ENCODE measurements around the gene FAM170A.

GRCh38 chr5:119613937-119614336 is 15.4 kb upstream of the FAM170A start:
- TF ChIP-seq, protein P1, sequence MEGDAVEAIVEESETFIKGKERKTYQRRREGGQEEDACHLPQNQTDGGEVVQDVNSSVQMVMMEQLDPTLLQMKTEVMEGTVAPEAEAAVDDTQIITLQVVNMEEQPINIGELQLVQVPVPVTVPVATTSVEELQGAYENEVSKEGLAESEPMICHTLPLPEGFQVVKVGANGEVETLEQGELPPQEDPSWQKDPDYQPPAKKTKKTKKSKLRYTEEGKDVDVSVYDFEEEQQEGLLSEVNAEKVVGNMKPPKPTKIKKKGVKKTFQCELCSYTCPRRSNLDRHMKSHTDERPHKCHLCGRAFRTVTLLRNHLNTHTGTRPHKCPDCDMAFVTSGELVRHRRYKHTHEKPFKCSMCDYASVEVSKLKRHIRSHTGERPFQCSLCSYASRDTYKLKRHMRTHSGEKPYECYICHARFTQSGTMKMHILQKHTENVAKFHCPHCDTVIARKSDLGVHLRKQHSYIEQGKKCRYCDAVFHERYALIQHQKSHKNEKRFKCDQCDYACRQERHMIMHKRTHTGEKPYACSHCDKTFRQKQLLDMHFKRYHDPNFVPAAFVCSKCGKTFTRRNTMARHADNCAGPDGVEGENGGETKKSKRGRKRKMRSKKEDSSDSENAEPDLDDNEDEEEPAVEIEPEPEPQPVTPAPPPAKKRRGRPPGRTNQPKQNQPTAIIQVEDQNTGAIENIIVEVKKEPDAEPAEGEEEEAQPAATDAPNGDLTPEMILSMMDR (IDR thresholded peaks at IDR 0.05 in 4 of 5, conservative IDR thresholded peaks at IDR 0.05 in 1 of 5) = no peak
- TF ChIP-seq POLR2A (IDR thresholded peaks at IDR 0.05) = no peak
